NCI-H2029 treated with DMSO at 0.1 percent for 48 hours (cell line): ENCODE measurements around the gene PGS1.

Experiments
- DNase-seq: peaks from one replicate; lab custom pipeline; 2025; lab: John Stamatoyannopoulos, UW

The PGS1 gene

GRCh38 chr17:78387977-78388941 is 9.8 kb downstream of the PGS1 start:
- peak; percentile 66 for DNase-seq

- DNase-seq: no peak
Observed at GRCh38 chr17:78390241-78391050, 12.0 kb downstream of the PGS1 start.

- DNase-seq: no peak
Observed at GRCh38 chr17:78391051-78391431, 12.6 kb downstream of the PGS1 start.

- no peak for DNase-seq
Observed at GRCh38 chr17:78391843-78392242, 13.4 kb downstream of the PGS1 start.

GRCh38 chr17:78392295-78392694 is 13.8 kb downstream of the PGS1 start:
- DNase-seq: no peak

GRCh38 chr17:78393575-78393974 is 15.1 kb downstream of the PGS1 start:
- DNase-seq: no peak

- peak; percentile 93 for DNase-seq
Observed at GRCh38 chr17:78394209-78394608, 15.8 kb downstream of the PGS1 start.

GRCh38 chr17:78395155-78395554 is 16.7 kb downstream of the PGS1 start:
- DNase-seq: no peak

- DNase-seq: no peak
Observed at GRCh38 chr17:78396441-78397337, 18.2 kb downstream of the PGS1 start.

- peak; percentile 31 for DNase-seq
Observed at GRCh38 chr17:78397681-78398101, 19.2 kb downstream of the PGS1 start.

GRCh38 chr17:78398390-78398789 is 19.9 kb downstream of the PGS1 start:
- no peak for DNase-seq

GRCh38 chr17:78399028-78399692 is 20.7 kb downstream of the PGS1 start:
- DNase-seq: no peak

- DNase-seq: no peak
Observed at GRCh38 chr17:78399693-78400144, 21.3 kb downstream of the PGS1 start.

GRCh38 chr17:78400581-78401240 is 22.3 kb downstream of the PGS1 start:
- DNase-seq: no peak

GRCh38 chr17:78401246-78401645 is 22.8 kb downstream of the PGS1 start:
- DNase-seq: no peak

GRCh38 chr17:78401891-78402290 is 23.4 kb downstream of the PGS1 start:
- no peak for DNase-seq

GRCh38 chr17:78403822-78404221 is 25.4 kb downstream of the PGS1 start:
- DNase-seq: no peak

- no peak for DNase-seq
Observed at GRCh38 chr17:78406396-78406795, 27.9 kb downstream of the PGS1 start.

- no peak for DNase-seq
Observed at GRCh38 chr17:78406920-78407319, 28.5 kb downstream of the PGS1 start.

GRCh38 chr17:78407387-78408000 is 29.0 kb downstream of the PGS1 start:
- no peak for DNase-seq
